SK-N-MC (cell line): Measurements from ENCODE around the gene FCGR3A.

Experiments used
- EZH2 ChIP-seq: fragments of 200-600 bp; sonication (generic); IDR thresholded peaks from one replicate; pipeline ENCODE4 v1.6.1; 2017; ENCODE audit warnings: antibody characterized with exemption
- FOXP2 ChIP-seq: optimal IDR thresholded peaks from 2 replicates; pipeline ENCODE3; 2011; ENCODE audit warnings: mild to moderate bottlenecking, moderate library complexity; ENCODE audit not compliant: insufficient read depth; ENCODE audit errors: extremely low read length, control extremely low read depth
- POLR2AphosphoS5 ChIP-seq: IDR thresholded peaks from 2 replicates; pipeline ENCODE4 v1.6.1; 2012; ENCODE audit warnings: mild to moderate bottlenecking, low read depth, low read length, borderline replicate concordance

DNA sequence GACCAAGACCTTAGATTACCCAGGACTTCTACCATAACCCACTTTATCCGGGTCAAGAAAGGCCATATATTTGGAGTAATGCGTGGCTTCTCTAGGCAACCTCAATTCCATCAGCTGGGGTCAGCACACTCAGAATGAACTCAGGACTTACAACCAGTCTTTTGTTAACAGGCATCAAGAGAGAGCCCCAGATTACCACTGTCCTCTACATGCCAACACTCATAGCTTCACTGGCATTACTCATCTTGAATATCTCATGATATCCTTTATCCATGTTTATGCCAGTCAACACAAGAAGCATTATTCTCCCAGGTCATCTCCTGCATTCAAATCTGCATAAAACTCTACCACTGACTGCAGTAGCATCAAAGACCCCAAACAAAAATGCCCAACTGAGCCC is 51.0 kb downstream of the FCGR3A start:
- TF ChIP-seq POLR2AphosphoS5 (no peak), EZH2 (no peak), FOXP2 (no peak)
